KMS-11 (cell line): ENCODE data around the gene CYB5A.

Source experiments
- H2AFZ ChIP-seq: fragments of 200-600 bp; sonication (generic); 2 replicates; pipeline ENCODE4 v1.6.1; 2016; ENCODE audit warnings: antibody characterized with exemption, mixed run types, low read depth
- H3K27ac ChIP-seq: fragments of 200-600 bp; sonication (generic); 2 replicates; pipeline ENCODE4 v1.6.1; 2016; ENCODE audit warnings: mild to moderate bottlenecking, mixed run types
- H3K27me3 ChIP-seq: fragments of 200-600 bp; sonication (generic); 2 replicates; pipeline ENCODE4 v1.6.1; 2017; ENCODE audit warnings: mild to moderate bottlenecking, low read depth, mixed run types, moderate library complexity; ENCODE audit not compliant: insufficient read depth
- H3K36me3 ChIP-seq: fragments of 200-600 bp; sonication (generic); 2 replicates; pipeline ENCODE4 v1.6.1; 2017; ENCODE audit warnings: mild to moderate bottlenecking, mixed run types; ENCODE audit not compliant: insufficient read depth
- H3K4me1 ChIP-seq: fragments of 200-600 bp; sonication (generic); 2 replicates; pipeline ENCODE4 v1.6.1; 2016; ENCODE audit warnings: mild to moderate bottlenecking, low read depth, mixed run types; ENCODE audit not compliant: poor library complexity, severe bottlenecking
- H3K4me2 ChIP-seq: fragments of 200-600 bp; sonication (generic); 2 replicates; pipeline ENCODE4 v1.7.0; 2016; ENCODE audit warnings: mild to moderate bottlenecking, mixed run types
- H3K4me3 ChIP-seq: fragments of 200-600 bp; sonication (generic); IDR thresholded peaks from 2 replicates; pipeline ENCODE4 v1.6.1; 2017; ENCODE audit warnings: low read depth, low read length, mixed read lengths; ENCODE audit not compliant: insufficient read depth
- H3K79me2 ChIP-seq: fragments of 200-600 bp; sonication (generic); 2 replicates; pipeline ENCODE4 v1.6.1; 2016; ENCODE audit warnings: low read depth, mixed run types; ENCODE audit not compliant: insufficient read depth
- H3K9ac ChIP-seq: fragments of 200-600 bp; sonication (generic); 2 replicates; pipeline ENCODE4 v1.6.1; 2016; ENCODE audit warnings: mild to moderate bottlenecking, mixed run types
- H4K20me1 ChIP-seq: fragments of 200-600 bp; sonication (generic); 2 replicates; pipeline ENCODE4 v1.6.1; 2016; ENCODE audit warnings: mild to moderate bottlenecking, mixed run types; ENCODE audit not compliant: insufficient read depth
- CTCF ChIP-seq: fragments of 200-600 bp; sonication (generic); conservative IDR thresholded peaks from 2 replicates; pipeline ENCODE4 v1.6.1; 2017; ENCODE audit warnings: low read depth, mild to moderate bottlenecking, antibody characterized with exemption, low read length, moderate library complexity, mixed read lengths

Gene CYB5A

DNA sequence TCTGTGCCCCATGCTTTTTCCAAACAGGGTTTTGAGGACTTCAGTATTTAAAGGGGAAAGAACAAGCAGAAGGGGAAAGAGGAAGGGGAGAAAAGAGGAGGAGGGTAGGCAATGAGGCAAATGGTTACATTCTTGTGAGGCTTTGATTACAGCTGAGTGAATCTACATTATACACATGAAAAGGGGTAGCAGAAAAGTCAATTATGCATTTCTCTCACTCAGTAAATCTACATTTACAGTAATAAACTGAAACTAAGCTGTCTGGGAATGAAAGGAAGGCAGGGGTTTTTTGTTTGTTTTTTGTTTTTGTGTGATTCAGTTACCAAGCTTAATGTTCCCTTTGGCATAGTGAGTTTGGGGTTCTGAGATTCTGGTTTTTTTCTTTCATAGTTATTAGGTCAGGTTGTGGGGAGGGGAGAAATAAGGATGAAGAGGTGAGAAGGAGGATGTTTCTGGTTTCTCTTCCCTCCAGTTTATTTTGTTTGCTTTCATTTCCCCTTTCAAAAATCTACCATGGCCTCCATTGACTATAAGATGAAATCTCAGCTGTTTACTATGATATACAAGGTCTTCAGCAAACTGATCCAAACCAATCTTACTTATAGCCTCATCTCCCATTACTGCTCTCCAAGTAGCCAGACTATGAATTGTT is 42.6 kb upstream of the CYB5A start:
- no peak overlapping the region for H3K4me3 ChIP-seq
- no peaks in the 10 kb centered on the region for H3K79me2 ChIP-seq
- H4K20me1 ChIP-seq, result no peaks in the 10 kb centered on the region
- H3K36me3 ChIP-seq, result no peaks in the 10 kb centered on the region
- no peaks in the 10 kb centered on the region for H3K4me1 ChIP-seq
- TF ChIP-seq CTCF, result no peak
- H3K9ac ChIP-seq, result no peak overlapping the region
- H3K27me3 ChIP-seq, result no peaks in the 10 kb centered on the region
- H3K4me2 ChIP-seq, result no peak overlapping the region
- H2AFZ ChIP-seq, result no peak overlapping the region
- H3K27ac ChIP-seq, result no peak overlapping the region

DNA sequence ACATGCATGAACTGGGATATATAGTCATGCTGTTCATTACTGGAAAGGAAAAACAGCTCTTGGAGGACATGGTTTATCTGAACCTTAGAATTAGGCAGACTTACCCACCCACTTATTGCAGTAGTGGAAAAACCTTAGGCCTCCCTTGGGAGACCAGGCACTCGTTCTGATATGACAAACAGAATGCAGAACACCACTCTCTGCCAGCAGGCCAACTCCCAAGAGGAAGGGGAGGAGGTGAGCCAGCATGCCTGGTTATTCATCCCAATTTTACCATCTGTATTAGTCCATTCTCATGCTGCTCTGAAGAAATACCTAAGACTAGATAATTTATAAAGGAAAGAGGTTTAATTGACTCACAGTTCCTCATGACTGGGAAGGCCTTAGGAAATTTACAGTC is 41.3 kb upstream of the CYB5A start:
- Histone ChIP-seq H2AFZ (no peak overlapping the region), H3K4me2 (no peak overlapping the region), H3K36me3 (no peaks in the 10 kb centered on the region), H4K20me1 (no peaks in the 10 kb centered on the region), H3K27me3 (no peaks in the 10 kb centered on the region), H3K4me3 (no peak overlapping the region), H3K9ac (no peak overlapping the region), H3K79me2 (no peaks in the 10 kb centered on the region), H3K4me1 (no peaks in the 10 kb centered on the region), H3K27ac (no peak overlapping the region)
- no peak for TF ChIP-seq CTCF

DNA sequence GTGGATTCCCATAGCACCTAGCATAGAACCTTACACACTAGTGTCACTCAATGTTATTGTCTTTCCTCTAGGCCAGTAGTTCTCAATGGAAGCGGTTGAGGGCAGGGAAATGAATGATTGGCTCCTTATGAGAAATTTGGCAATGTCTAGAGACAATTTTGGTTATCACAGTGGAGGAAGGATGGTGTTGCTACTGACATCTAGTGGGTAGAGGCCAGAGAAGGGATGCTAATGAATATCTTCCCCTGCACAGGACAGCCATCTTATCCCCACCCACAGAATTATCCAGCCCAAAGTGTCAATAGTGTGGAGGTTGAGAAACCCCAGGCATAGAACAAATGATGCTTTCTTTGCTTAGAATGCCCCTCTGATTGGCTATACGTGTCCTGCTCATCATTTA is 39.6 kb upstream of the CYB5A start:
- Histone ChIP-seq H3K79me2 (no peaks in the 10 kb centered on the region), H3K4me1 (no peaks in the 10 kb centered on the region), H3K27me3 (no peaks in the 10 kb centered on the region), H3K9ac (no peak overlapping the region), H2AFZ (no peak overlapping the region), H3K27ac (no peak overlapping the region), H3K4me3 (no peak overlapping the region), H3K36me3 (no peaks in the 10 kb centered on the region), H3K4me2 (no peak overlapping the region), H4K20me1 (no peaks in the 10 kb centered on the region)
- 0 out of 2 replicates have a peak, but pooled peaks have one; percentile 43 for TF ChIP-seq CTCF

DNA sequence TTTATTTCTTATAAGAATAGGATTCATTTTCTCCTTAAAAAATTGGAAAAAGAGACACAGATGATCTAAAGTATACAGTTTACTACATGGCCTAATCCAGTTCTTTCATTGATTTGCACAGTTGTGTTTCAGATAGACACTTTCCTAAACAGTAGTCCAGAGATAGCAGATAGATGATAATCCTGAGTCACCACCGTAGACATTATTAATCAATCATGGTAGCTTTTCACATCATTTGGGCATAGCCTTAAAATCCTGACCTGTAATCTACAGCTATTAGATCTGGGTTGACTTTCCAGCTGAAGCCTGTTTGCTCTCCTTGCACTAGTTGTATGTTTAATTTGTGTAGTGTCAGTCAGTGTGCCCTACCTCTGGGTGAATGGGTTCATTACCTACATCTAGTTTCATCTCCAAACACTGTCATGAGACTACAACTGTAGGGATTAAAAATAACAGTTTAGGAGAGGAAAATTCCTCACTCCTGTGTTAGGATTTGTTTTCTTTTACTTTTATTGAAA is 38.0 kb upstream of the CYB5A start:
- no peak overlapping the region for H2AFZ ChIP-seq
- no peaks in the 10 kb centered on the region for H3K27me3 ChIP-seq
- no peak overlapping the region for H3K4me2 ChIP-seq
- no peaks in the 10 kb centered on the region for H3K79me2 ChIP-seq
- H3K4me1 ChIP-seq, result no peaks in the 10 kb centered on the region
- H3K9ac ChIP-seq, result no peak overlapping the region
- no peak overlapping the region for H3K27ac ChIP-seq
- no peak overlapping the region for H3K4me3 ChIP-seq
- TF ChIP-seq CTCF, result no peak
- H3K36me3 ChIP-seq, result no peaks in the 10 kb centered on the region
- no peaks in the 10 kb centered on the region for H4K20me1 ChIP-seq
